GM21381 (cell line): ENCODE results near the gene MMAA.
"Not testable (repeated sequence)": the region's sequence is repeated elsewhere in the genome, so short reads cannot be mapped to it uniquely, and the experiment has no call there.

Source experiments
- ATAC-seq: cut with Tn5 transposase; IDR thresholded peaks from one replicate; pipeline ENCODE4 v1.9.1; 2021; ENCODE audit warnings: mild to moderate bottlenecking, moderate library complexity; ENCODE audit not compliant: unreplicated experiment

MMAA gene

GRCh38 chr4:145626623-145626982 lies 7.4 kb downstream of the MMAA start:
- no peak for ATAC-seq

GRCh38 chr4:145635117-145635516 lies 15.9 kb downstream of the MMAA start:
- no peak for ATAC-seq

- no peak for ATAC-seq
These were observed 16.4 kb downstream of the MMAA start for GRCh38 chr4:145635630-145636029.

- ATAC-seq, result no peak
These were observed 20.1 kb downstream of the MMAA start for GRCh38 chr4:145639186-145639698.

- ATAC-seq, result not testable (repeated sequence)
These were observed 21.1 kb downstream of the MMAA start for GRCh38 chr4:145640236-145640635.

- no peak for ATAC-seq
These were observed 24.1 kb downstream of the MMAA start for GRCh38 chr4:145643295-145643694.

- ATAC-seq, result no peak
These were observed 25.5 kb downstream of the MMAA start for GRCh38 chr4:145644699-145645098.

GRCh38 chr4:145656156-145656555 lies 37.0 kb downstream of the MMAA start:
- ATAC-seq, result no peak

- no peak for ATAC-seq
These were observed 40.9 kb downstream of the MMAA start for GRCh38 chr4:145660064-145660463.

- no peak for ATAC-seq
These were observed 44.0 kb downstream of the MMAA start for GRCh38 chr4:145663194-145663593.

- no peak for ATAC-seq
These were observed 46.6 kb downstream of the MMAA start for GRCh38 chr4:145665773-145666172.

- no peak for ATAC-seq
These were observed 51.2 kb downstream of the MMAA start for GRCh38 chr4:145670422-145670821.

- no peak for ATAC-seq
These were observed 60.3 kb downstream of the MMAA start for GRCh38 chr4:145679520-145679919.

- ATAC-seq, result no peak
These were observed 60.8 kb downstream of the MMAA start, which contains the start of gene C4orf51 for GRCh38 chr4:145679991-145680455. Gene C4orf51 (plus strand): TSS chr4:145680146. CDS start chr4:145680204, 58 bp downstream.

- no peak for ATAC-seq
These were observed 61.7 kb downstream of the MMAA start for GRCh38 chr4:145680902-145681301.

- ATAC-seq, result no peak
These were observed 62.3 kb downstream of the MMAA start for GRCh38 chr4:145681518-145681917.

- no peak for ATAC-seq
These were observed 62.8 kb downstream of the MMAA start for GRCh38 chr4:145681956-145682355.

- ATAC-seq, result no peak
These were observed 67.8 kb downstream of the MMAA start for GRCh38 chr4:145686991-145687390.

GRCh38 chr4:145690610-145691009 lies 71.4 kb downstream of the MMAA start:
- ATAC-seq, result no peak

- ATAC-seq, result not testable (repeated sequence)
These were observed 72.2 kb downstream of the MMAA start for GRCh38 chr4:145691416-145691815.

GRCh38 chr4:145694929-145695328 lies 75.7 kb downstream of the MMAA start:
- ATAC-seq, result no peak

GRCh38 chr4:145697332-145697731 lies 78.1 kb downstream of the MMAA start:
- ATAC-seq, result no peak

GRCh38 chr4:145698507-145698906 lies 79.3 kb downstream of the MMAA start:
- ATAC-seq, result no peak
